GM18511 (cell line): ENCODE data around the gene ZNF471.

ENCODE experiments used
- ATAC-seq: cut with Tn5 transposase; IDR thresholded peaks from one replicate; pipeline ENCODE4 v1.9.1; 2021; ENCODE audit warnings: mild to moderate bottlenecking, moderate library complexity; ENCODE audit not compliant: unreplicated experiment

Gene ZNF471

DNA sequence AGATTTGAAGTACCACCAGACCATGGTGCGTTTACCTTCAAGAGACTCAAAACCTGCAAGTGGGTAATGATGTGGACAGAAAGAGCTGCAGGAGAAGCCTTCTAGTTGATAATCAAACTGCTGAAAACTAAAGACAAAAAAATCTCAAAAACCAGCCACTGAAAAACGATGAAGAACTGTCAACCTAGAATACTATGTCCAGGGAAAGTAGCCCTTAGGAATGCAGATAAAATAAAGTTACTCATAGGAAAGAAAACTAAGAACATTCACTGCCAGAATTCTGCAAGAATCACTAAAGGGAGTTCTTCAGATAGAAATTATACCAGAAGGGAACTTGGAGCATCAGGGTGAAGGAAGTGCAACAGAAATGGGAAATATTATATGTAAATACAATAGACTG lies 64.9 kb downstream of the ZNF471 start:
- no peak for ATAC-seq

DNA sequence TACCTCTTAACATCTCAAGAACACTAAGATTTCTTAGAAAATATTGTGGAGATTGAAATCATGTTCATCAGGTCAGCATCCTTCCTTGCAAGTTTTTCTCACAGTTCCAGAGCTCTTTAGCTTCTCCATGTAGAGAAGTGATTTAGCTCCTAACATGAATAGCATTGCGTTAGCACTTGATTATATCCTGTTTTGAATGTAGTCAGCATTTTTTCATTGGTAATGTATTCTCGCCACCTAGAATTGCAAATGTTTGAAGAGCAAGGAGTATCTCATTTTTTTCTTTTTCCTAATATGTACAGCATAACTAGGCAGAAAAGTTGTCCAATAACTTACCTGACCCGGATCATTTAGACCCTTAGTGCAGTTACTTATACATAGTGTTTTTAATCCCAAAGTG lies 66.3 kb downstream of the ZNF471 start:
- ATAC-seq: no peak

DNA sequence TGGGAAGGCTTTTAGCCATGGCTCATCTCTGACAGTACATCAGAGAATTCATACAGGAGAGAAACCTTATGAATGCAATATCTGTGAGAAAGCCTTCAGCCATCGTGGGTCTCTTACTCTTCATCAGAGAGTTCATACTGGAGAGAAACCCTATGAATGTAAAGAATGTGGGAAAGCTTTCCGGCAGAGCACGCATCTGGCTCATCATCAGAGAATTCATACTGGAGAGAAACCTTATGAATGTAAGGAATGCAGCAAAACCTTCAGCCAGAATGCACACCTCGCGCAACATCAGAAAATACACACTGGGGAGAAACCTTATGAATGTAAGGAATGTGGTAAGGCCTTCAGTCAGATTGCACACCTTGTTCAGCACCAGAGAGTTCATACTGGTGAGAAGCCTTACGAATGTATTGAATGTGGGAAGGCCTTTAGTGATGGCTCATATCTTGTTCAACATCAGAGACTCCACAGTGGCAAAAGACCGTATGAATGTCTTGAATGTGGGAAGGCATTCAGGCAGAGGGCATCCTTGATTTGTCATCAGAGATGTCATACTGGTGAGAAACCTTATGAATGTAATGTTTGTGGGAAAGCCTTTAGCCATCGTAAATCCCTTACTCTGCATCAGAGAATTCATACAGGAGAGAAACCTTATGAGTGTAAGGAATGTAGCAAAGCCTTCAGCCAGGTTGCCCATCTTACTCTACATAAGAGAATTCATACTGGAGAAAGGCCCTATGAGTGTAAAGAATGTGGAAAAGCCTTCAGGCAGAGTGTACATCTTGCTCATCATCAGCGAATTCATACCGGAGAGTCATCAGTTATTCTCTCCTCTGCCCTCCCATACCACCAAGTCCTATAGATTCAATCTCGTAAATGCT lies 70.3 kb downstream of the ZNF471 start:
- ATAC-seq: no peak
